ENCODE results near the gene SPPL2C. TPM values are rescaled to one million over a fixed set of nuclear protein-coding genes. Genes with fewer than 3 reads are reported as not detected.

Gene SPPL2C
- total and polyA plus RNA-seq, 2 of the 13 experiments (the other 11 are each of a cell fraction or from before 2014, with no cell fraction given), result not detected

- TF ChIP-seq TCF7L2 (IDR thresholded peaks at IDR 0.05; ENCODE audit: low read depth, low read length), result no peak
- TF ChIP-seq ZNF709 (CRISPR knock-in tag; IDR thresholded peaks at IDR 0.05), result peak; percentile 62; the same call in 1 of the 2 replicates
- TF ChIP-seq AGO1 (IDR thresholded peaks at IDR 0.05; ENCODE audit: low read depth, low read length, poor library complexity, severe bottlenecking), result no peak
- TF ChIP-seq GATAD2A (CRISPR knock-in tag; IDR thresholded peaks at IDR 0.05), result peak; percentile 58
- TF ChIP-seq, protein P1, sequence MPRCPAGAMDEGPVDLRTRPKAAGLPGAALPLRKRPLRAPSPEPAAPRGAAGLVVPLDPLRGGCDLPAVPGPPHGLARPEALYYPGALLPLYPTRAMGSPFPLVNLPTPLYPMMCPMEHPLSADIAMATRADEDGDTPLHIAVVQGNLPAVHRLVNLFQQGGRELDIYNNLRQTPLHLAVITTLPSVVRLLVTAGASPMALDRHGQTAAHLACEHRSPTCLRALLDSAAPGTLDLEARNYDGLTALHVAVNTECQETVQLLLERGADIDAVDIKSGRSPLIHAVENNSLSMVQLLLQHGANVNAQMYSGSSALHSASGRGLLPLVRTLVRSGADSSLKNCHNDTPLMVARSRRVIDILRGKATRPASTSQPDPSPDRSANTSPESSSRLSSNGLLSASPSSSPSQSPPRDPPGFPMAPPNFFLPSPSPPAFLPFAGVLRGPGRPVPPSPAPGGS (CRISPR knock-in tag; IDR thresholded peaks at IDR 0.05), result no peak
- no peak for TF ChIP-seq FOXO1 (CRISPR knock-in tag; IDR thresholded peaks at IDR 0.05)
- no peak for TF ChIP-seq THAP8 (CRISPR knock-in tag; IDR thresholded peaks at IDR 0.05; ENCODE audit: borderline replicate concordance)
- TF ChIP-seq DMAP1 (CRISPR knock-in tag; IDR thresholded peaks at IDR 0.05), result no peak
- no peak for TF ChIP-seq ZBTB21 (CRISPR knock-in tag; IDR thresholded peaks at IDR 0.05)
- TF ChIP-seq CREBL2 (CRISPR knock-in tag; IDR thresholded peaks at IDR 0.05; ENCODE audit: borderline replicate concordance), result no peak
- TF ChIP-seq, protein P2, sequence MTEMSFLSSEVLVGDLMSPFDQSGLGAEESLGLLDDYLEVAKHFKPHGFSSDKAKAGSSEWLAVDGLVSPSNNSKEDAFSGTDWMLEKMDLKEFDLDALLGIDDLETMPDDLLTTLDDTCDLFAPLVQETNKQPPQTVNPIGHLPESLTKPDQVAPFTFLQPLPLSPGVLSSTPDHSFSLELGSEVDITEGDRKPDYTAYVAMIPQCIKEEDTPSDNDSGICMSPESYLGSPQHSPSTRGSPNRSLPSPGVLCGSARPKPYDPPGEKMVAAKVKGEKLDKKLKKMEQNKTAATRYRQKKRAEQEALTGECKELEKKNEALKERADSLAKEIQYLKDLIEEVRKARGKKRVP (CRISPR knock-in tag; IDR thresholded peaks at IDR 0.05), result no peak
- TF ChIP-seq, protein P3, sequence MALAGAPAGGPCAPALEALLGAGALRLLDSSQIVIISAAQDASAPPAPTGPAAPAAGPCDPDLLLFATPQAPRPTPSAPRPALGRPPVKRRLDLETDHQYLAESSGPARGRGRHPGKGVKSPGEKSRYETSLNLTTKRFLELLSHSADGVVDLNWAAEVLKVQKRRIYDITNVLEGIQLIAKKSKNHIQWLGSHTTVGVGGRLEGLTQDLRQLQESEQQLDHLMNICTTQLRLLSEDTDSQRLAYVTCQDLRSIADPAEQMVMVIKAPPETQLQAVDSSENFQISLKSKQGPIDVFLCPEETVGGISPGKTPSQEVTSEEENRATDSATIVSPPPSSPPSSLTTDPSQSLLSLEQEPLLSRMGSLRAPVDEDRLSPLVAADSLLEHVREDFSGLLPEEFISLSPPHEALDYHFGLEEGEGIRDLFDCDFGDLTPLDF (CRISPR knock-in tag; IDR thresholded peaks at IDR 0.05), result no peak
- no peak for TF ChIP-seq ZNF432 (CRISPR knock-in tag; IDR thresholded peaks at IDR 0.05; ENCODE audit: borderline replicate concordance)
- 0 out of 2 replicates have a peak, but pooled peaks have one; percentile 80 for TF ChIP-seq ZNF792 (CRISPR knock-in tag; IDR thresholded peaks at IDR 0.05)
- TF ChIP-seq ZSCAN30 (CRISPR knock-in tag; IDR thresholded peaks at IDR 0.05), result 0 out of 2 replicates have a peak, but pooled peaks have one; percentile 57
- TF ChIP-seq AFF4 (CRISPR knock-in tag; IDR thresholded peaks at IDR 0.05), result no peak
- TF ChIP-seq RARG (CRISPR knock-in tag; IDR thresholded peaks at IDR 0.05; ENCODE audit: low read depth), result no peak
- no peak for TF ChIP-seq U2AF1 (optimal IDR thresholded peaks at IDR 0.05; ENCODE audit: low read depth, low read length)
- no peak for TF ChIP-seq ZNF44 (CRISPR knock-in tag; IDR thresholded peaks at IDR 0.05)
- TF ChIP-seq HMG20A (CRISPR knock-in tag; IDR thresholded peaks at IDR 0.05; ENCODE audit: borderline replicate concordance), result no peak
Observed at GRCh38 chr17:45857977-45858708, 13.5 kb downstream of the SPPL2C start (continued).

All from HepG2 (cell line).